ENCODE results near the gene CAPRIN2.

The CAPRIN2 gene

DNA sequence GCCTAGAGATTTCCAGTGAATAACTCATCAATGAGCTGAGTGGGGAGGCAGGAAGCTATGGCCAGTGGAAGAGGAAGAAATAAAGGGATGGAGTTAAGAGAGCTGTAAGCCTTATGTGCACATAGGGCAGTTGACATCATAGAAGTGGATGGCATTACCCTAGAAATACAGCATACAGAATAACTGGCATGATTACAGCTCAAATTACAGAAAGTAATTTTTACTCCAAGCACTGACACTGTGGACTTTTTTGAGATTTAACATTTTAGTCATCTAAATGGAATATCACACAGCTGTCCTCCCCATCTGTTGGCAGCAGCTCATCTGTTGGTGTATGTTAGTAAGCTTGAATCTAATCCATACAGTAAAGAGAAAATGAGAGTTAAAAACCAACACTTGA lies 53.7 kb downstream of the CAPRIN2 start:
- DNase-seq (ENCODE audit: low read depth), result no peak
- H3K4me3 ChIP-seq (ENCODE audit: low read depth, low read length), result no peak overlapping the region
- TF ChIP-seq, protein P1, sequence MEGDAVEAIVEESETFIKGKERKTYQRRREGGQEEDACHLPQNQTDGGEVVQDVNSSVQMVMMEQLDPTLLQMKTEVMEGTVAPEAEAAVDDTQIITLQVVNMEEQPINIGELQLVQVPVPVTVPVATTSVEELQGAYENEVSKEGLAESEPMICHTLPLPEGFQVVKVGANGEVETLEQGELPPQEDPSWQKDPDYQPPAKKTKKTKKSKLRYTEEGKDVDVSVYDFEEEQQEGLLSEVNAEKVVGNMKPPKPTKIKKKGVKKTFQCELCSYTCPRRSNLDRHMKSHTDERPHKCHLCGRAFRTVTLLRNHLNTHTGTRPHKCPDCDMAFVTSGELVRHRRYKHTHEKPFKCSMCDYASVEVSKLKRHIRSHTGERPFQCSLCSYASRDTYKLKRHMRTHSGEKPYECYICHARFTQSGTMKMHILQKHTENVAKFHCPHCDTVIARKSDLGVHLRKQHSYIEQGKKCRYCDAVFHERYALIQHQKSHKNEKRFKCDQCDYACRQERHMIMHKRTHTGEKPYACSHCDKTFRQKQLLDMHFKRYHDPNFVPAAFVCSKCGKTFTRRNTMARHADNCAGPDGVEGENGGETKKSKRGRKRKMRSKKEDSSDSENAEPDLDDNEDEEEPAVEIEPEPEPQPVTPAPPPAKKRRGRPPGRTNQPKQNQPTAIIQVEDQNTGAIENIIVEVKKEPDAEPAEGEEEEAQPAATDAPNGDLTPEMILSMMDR (conservative IDR thresholded peaks at IDR 0.05; ENCODE audit: low read depth, low read length), result no peak

DNA sequence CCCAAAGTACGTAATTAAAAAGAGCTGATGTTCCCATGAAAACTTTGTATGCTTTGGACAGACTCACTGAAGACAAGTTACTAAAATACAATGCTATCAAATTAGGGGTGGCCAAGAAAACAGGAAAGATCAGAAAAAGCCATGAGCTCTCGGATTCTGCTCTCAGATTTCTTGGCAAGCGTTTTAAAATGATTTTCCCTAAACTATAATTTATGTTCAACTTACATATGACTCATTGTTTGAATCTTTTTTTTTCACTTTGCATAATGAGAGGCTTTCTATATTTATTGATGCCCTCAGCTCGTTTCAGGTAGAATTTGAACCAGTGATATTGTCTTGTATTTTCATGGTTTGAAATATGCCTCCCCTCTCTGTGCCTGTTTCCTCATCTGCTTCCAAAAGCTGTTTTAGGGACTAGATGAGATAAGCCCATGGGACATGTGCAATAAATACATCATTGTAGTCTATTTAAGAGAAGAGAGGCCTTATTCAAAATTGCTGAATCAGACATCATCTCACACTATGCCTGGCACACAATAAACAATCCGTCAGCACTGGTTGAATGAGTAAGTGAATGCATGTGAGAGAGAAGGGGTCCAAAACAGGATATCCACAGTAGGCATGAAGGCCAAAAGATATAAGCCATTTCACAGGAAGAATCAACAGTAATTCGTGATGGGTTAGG lies 54.4 kb downstream of the CAPRIN2 start:
- TF ChIP-seq, protein P1 (conservative IDR thresholded peaks at IDR 0.05; ENCODE audit: low read depth, low read length), result no peak
- no peak overlapping the region for H3K4me3 ChIP-seq (ENCODE audit: low read depth, low read length)
- no peak for DNase-seq (ENCODE audit: low read depth)

DNA sequence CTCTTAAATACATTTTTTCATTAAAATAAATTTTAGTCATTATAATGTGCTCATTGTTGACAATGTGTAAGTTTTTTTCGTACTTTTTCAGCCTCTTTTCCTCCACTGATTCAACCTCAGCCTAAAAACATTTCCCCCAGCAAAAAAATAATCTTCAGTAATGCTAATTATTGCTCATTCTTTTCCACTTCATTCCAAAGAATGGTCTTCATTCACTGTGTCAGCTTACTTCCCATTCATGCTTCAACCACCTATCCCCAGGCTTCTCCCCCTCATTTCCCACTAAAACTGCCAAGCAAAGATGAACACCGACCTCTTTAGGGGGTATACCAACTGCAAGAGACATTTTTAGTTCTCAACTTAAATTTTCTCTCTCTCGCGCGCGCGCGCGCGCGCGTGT lies 56.4 kb downstream of the CAPRIN2 start:
- no peak overlapping the region for H3K4me3 ChIP-seq (ENCODE audit: low read depth, low read length)
- TF ChIP-seq, protein P1 (conservative IDR thresholded peaks at IDR 0.05; ENCODE audit: low read depth, low read length), result no peak
- DNase-seq (ENCODE audit: low read depth), result no peak

DNA sequence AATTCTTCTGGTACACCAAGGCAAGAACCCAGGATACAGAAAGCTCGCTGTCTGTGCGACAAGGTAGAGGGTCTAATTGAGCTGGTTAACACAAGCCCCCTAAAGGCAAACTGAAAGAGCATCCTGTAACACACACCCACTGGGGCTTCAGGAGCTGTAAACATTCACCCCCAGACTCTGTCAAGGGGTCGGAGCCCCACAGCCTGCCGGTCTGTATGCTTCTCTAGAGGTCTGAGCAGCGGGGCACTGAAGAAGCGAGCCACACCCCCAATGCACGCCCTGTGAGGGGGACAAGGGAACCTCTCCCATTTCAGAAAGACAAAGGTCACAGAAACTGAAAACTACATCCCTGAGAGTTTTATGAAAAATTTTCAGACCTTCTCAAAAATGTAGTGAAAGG lies 57.8 kb downstream of the CAPRIN2 start:
- H3K4me3 ChIP-seq (ENCODE audit: low read depth, low read length), result no peak overlapping the region
- TF ChIP-seq, protein P1 (conservative IDR thresholded peaks at IDR 0.05; ENCODE audit: low read depth, low read length), result no peak
- no peak for DNase-seq (ENCODE audit: low read depth)

DNA sequence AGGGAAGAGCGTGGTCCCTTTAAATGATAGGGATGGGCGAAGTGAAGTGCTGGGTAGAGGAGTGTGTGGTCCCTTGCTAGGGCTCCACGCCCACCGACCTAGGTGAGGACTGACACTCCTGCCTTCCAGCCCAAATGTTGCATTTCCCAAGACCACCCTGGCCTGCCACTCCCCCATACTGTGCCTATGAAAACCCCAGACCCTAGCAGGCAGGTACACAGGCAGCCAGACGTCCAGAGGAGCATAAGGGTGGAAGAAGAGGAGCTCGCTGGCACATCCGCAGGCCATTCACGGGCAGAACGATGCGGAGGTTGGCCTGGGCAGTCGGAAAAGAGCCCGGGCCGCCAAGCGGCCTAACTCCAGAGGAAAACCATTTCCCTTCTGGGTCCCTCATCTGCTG lies 58.3 kb downstream of the CAPRIN2 start:
- no peak for DNase-seq (ENCODE audit: low read depth)
- TF ChIP-seq, protein P1 (conservative IDR thresholded peaks at IDR 0.05; ENCODE audit: low read depth, low read length), result no peak
- no peak overlapping the region for H3K4me3 ChIP-seq (ENCODE audit: low read depth, low read length)

DNA sequence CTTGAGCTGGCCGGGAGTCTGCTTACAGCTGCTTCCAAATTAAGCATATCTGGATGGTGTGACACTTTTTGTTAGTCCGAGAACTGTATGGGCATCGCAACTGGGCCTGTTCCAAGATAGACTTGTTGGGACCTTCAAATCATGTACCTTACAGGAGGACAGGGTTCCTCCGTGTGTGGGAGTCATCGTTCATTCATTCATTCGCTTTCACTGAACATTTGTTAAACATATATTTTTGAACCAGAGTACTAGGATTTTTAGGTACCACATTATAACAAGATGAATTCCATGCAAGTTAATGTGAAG lies 58.7 kb downstream of the CAPRIN2 start:
- peak overlapping the region; percentile 96 for H3K4me3 ChIP-seq (ENCODE audit: low read depth, low read length)
- TF ChIP-seq, protein P1 (conservative IDR thresholded peaks at IDR 0.05; ENCODE audit: low read depth, low read length), result no peak
- DNase-seq (ENCODE audit: low read depth), result no peak
